H1 (cell line): ENCODE results near the gene SERPINB6. TPM values are rescaled to one million over a fixed set of nuclear protein-coding genes. Genes with fewer than 3 reads are reported as not detected.
A peak's percentile ranks its signal among the peaks of the same experiment; 100 is the strongest.

Source experiments
- ASH2L ChIP-seq: fragments of 200-600, 300-600 bp; sonication (generic); IDR thresholded peaks from one replicate; pipeline ENCODE4 v1.7.1; 2017; ENCODE audit warnings: low read length
- BACH1 ChIP-seq: IDR thresholded peaks from 2 replicates; pipeline ENCODE4 v1.6.1; 2012; ENCODE audit warnings: low read length, improper control_type of control experiment
- BCL11A ChIP-seq, 2 experiments: IDR thresholded peaks; one replicate each; pipeline ENCODE4 v1.6.1; 2011; ENCODE audit warnings: low read depth in 2 of 2, low read length in 2 of 2, mild to moderate bottlenecking in 2 of 2
- CBX8 ChIP-seq: fragments of 300-800, 300-1000 bp; sonication (generic); IDR thresholded peaks from 2 replicates; pipeline ENCODE4 v1.7.1; 2016; ENCODE audit warnings: low read depth, low read length, borderline replicate concordance
- CHD2 ChIP-seq: IDR thresholded peaks from 2 replicates; pipeline ENCODE4 v1.6.1; 2012; ENCODE audit warnings: low read length, improper control_type of control experiment
- KDM1A ChIP-seq: fragments of 200-600, 300-600 bp; sonication (generic); IDR thresholded peaks from 2 replicates; pipeline ENCODE4 v1.7.1; 2016; ENCODE audit warnings: mild to moderate bottlenecking, low read length, borderline replicate concordance
- KDM5A ChIP-seq: fragments of 200-600 bp; IDR thresholded peaks from 2 replicates; pipeline ENCODE4 v1.7.1; 2012; ENCODE audit warnings: mild to moderate bottlenecking, low read length, inconsistent platforms, mixed read lengths
- MAFK ChIP-seq: IDR thresholded peaks from 2 replicates; pipeline ENCODE4 v1.6.1; 2012; ENCODE audit warnings: low read depth, mild to moderate bottlenecking, improper control_type of control experiment, low read length
- NANOG ChIP-seq: IDR thresholded peaks from 2 replicates; pipeline ENCODE4 v1.6.1; 2011; ENCODE audit warnings: low read length, low read depth, mild to moderate bottlenecking, inconsistent platforms; ENCODE audit not compliant: insufficient read depth, poor library complexity, severe bottlenecking
- RFX5 ChIP-seq: IDR thresholded peaks from 2 replicates; pipeline ENCODE4 v1.6.1; 2011; ENCODE audit warnings: low read depth, low read length, improper control_type of control experiment, borderline replicate concordance
- RNF2 ChIP-seq: fragments of 200-900, 300-1000 bp; sonication (generic); IDR thresholded peaks from 2 replicates; pipeline ENCODE4 v1.7.1; 2016; ENCODE audit warnings: borderline replicate concordance, low read depth, mild to moderate bottlenecking, antibody characterized with exemption, low read length; ENCODE audit not compliant: poor library complexity, severe bottlenecking; ENCODE audit errors: missing control alignments
- SAP30 ChIP-seq: fragments of 300-600 bp; sonication (generic); IDR thresholded peaks from 2 replicates; pipeline ENCODE4 v1.7.1; 2012; ENCODE audit warnings: low read length, moderate library complexity, mild to moderate bottlenecking, inconsistent platforms; ENCODE audit not compliant: insufficient read depth, insufficient replicate concordance
- SIN3A ChIP-seq, 2 experiments: IDR thresholded peaks in 1 of 2; conservative IDR thresholded peaks in 1 of 2; 2 replicates each; pipeline ENCODE4 v1.6.1; 2011 to 2012; ENCODE audit warnings: low read length in 2 of 2, improper control_type of control experiment in 1 of 2, low read depth in 1 of 2, mild to moderate bottlenecking in 1 of 2
- SIX5 ChIP-seq: IDR thresholded peaks from 2 replicates; pipeline ENCODE4 v1.6.1; 2011; ENCODE audit warnings: mild to moderate bottlenecking, low read depth, low read length
- SRF ChIP-seq: IDR thresholded peaks from 2 replicates; pipeline ENCODE4 v1.6.1; 2011; ENCODE audit warnings: mild to moderate bottlenecking, low read depth, low read length, moderate library complexity
- TBP ChIP-seq: IDR thresholded peaks from 2 replicates; pipeline ENCODE4 v1.6.1; 2011; ENCODE audit warnings: low read depth, low read length, improper control_type of control experiment
- polyA plus RNA-seq, 7 experiments: library from polyadenylated mRNA; depleted of rRNA in 3 of 7; stranded (reverse) in 5 of 7; unstranded in 2 of 7; fragments of >200 nt in 5 of 7; fragments of 200-250 nt in 2 of 7; gene quantifications; 1 replicate in 5 of 7; 2 replicates in 1 of 7; 4 replicates in 1 of 7; pipeline versions ENCODE4 v1.2.1 to v1.2.3, GENCODE V29; 2011 to 2013; ENCODE audit warnings: missing spikeins in 2 of 7, mixed read lengths in 2 of 7
- total RNA-seq: library from RNA; stranded (reverse); fragmentation: NEBNext Ultra II Directional; extraction: Animal tissue kit (Norgen Biotek cat#: 25700); gene quantifications from 2 replicates; pipeline ENCODE4 v1.2.1, GENCODE V29; 2021
- TF ChIP-seq, protein P1 (sequence below): IDR thresholded peaks from 2 replicates; pipeline ENCODE4 v1.6.1; 2011; ENCODE audit warnings: low read depth, mild to moderate bottlenecking, low read length; ENCODE audit not compliant: insufficient read depth
- TF ChIP-seq, protein P2 (sequence below), 3 experiments: IDR thresholded peaks; 1 replicate in 2 of 3; 2 replicates in 1 of 3; pipeline versions ENCODE4 v1.5.1 to v1.6.1; 2011; ENCODE audit warnings: low read length in 3 of 3, mild to moderate bottlenecking in 3 of 3, inconsistent platforms in 2 of 3, low read depth in 1 of 3, moderate library complexity in 1 of 3; ENCODE audit not compliant: insufficient read depth in 1 of 3; ENCODE audit errors: control extremely low read depth in 1 of 3
- TF ChIP-seq, protein P3 (sequence below): IDR thresholded peaks from 2 replicates; pipeline ENCODE4 v1.6.1; 2012; ENCODE audit warnings: inconsistent platforms

Gene SERPINB6
- total and polyA plus RNA-seq, 2 of the 8 experiments (the other 6 are each of a cell fraction or from before 2014, with no cell fraction given), result 27.2 to 29.4 TPM

DNA sequence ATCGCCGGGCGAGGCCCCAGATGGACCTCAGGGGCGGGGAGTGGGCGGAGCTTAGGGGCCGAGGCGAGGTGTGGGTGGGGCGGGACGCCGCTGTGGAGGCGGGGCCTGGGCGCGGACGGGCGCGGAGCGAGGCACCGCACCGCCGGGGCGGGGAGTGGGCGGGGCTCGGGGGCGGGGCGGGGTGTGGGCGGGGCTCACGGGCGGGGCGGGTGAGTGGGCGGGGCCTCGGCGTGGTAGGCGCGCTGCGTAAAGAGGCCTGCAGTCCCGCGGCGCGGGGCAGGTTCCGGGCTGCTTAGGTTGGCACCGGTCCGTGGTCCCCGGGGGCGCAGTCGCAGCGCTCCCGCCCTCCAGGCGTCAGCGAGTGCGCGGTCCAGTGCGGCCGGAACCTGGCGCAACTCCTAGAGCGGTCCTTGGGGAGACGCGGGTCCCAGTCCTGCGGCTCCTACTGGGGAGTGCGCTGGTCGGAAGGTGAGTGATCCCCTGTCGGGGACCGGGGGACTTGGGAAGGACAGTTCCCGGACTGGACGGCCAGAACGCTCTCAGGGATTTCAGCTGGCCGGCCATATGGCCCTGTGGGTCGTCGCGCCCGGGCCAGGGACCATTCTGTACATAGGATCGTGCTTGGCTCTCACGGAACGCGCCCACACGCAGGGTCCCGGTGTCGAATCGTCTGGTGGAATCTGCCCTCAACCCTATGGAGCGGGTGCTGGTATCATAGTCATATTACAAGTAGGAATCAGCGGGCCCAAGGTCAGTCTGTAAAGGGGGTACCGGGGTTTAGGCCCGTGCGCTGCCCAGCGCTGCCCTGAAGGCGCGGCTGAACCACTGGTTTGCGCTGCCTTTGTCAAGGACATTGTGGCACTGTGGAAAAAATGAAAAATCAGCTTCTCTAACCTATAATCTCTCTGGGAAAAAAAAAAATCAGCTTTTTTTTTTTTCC lies 28.5 kb upstream of the SERPINB6 start, which contains the start of gene NQO2 (continued):
- TF ChIP-seq, protein P1, sequence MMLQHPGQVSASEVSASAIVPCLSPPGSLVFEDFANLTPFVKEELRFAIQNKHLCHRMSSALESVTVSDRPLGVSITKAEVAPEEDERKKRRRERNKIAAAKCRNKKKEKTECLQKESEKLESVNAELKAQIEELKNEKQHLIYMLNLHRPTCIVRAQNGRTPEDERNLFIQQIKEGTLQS, result no peak
- TF ChIP-seq BCL11A (IDR thresholded peaks at IDR 0.05; ENCODE audit: low read depth in 2 of 2, low read length in 2 of 2), result no peak
- TF ChIP-seq MAFK, result no peak
- TF ChIP-seq SIX5, result no peak
- no peak for TF ChIP-seq KDM1A
- TF ChIP-seq CBX8, result no peak
- TF ChIP-seq, protein P2, sequence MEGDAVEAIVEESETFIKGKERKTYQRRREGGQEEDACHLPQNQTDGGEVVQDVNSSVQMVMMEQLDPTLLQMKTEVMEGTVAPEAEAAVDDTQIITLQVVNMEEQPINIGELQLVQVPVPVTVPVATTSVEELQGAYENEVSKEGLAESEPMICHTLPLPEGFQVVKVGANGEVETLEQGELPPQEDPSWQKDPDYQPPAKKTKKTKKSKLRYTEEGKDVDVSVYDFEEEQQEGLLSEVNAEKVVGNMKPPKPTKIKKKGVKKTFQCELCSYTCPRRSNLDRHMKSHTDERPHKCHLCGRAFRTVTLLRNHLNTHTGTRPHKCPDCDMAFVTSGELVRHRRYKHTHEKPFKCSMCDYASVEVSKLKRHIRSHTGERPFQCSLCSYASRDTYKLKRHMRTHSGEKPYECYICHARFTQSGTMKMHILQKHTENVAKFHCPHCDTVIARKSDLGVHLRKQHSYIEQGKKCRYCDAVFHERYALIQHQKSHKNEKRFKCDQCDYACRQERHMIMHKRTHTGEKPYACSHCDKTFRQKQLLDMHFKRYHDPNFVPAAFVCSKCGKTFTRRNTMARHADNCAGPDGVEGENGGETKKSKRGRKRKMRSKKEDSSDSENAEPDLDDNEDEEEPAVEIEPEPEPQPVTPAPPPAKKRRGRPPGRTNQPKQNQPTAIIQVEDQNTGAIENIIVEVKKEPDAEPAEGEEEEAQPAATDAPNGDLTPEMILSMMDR (IDR thresholded peaks at IDR 0.05; ENCODE audit: control extremely low read depth in 1 of 3, insufficient read depth in 1 of 3, low read depth in 1 of 3, low read length in 3 of 3), result no peak
- TF ChIP-seq SAP30, result peak; percentile 57
- no peak for TF ChIP-seq CHD2
- TF ChIP-seq, protein P3, sequence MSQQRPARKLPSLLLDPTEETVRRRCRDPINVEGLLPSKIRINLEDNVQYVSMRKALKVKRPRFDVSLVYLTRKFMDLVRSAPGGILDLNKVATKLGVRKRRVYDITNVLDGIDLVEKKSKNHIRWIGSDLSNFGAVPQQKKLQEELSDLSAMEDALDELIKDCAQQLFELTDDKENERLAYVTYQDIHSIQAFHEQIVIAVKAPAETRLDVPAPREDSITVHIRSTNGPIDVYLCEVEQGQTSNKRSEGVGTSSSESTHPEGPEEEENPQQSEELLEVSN, result peak; percentile 51; the same call in 1 of the 2 replicates
- TF ChIP-seq KDM5A, result no peak
- peak; percentile 82 for TF ChIP-seq TBP
- no peak for TF ChIP-seq NANOG
- no peak; a peak in 1 of 4 replicates for TF ChIP-seq SIN3A (conservative IDR thresholded peaks at IDR 0.05 in 1 of 2, IDR thresholded peaks at IDR 0.05 in 1 of 2; ENCODE audit: low read depth in 1 of 2, low read length in 2 of 2)
- TF ChIP-seq RNF2, result no peak
- TF ChIP-seq RFX5, result no peak
- no peak for TF ChIP-seq ASH2L
- TF ChIP-seq SRF, result no peak
- no peak for TF ChIP-seq BACH1
